K562 (cell line): Measurements from ENCODE around the gene GDF2. TPM values are rescaled to one million over a fixed set of nuclear protein-coding genes. Genes with fewer than 3 reads are reported as not detected.

Experiments used
- ATAC-seq: fragments of 200-7000 bp; cut with Tn5 transposase; 3 replicates; pipeline ENCODE4 v1.9.1; 2020; ENCODE audit warnings: moderate library complexity
- BruUV-seq: library from RNA; stranded (reverse); fragments of 400-500 nt; replicated peaks from 2 replicates; lab custom pipeline; 2021; lab: Mats Ljungman, UMichigan
- CTCF ChIA-PET: fragments of 300-600 bp; formaldehyde crosslinking; extraction: SDS; loops from one replicate; lab custom pipeline; 2021; ENCODE audit warnings: low intra/inter-chr PET ratio; lab: Yijun Ruan, JAX
- POLR2A ChIA-PET: fragments of 300-600, 350-650 bp; sonication (Branson Sonifier 250); formaldehyde crosslinking; extraction: SDS; loops from one replicate; lab custom pipeline; 2021; ENCODE audit warnings: antibody characterized with exemption, inconsistent platforms; lab: Yijun Ruan, JAX
- DNase-seq, 4 experiments: peaks; one replicate each; pipeline versions ENCODE4 v3.0.0 to v3.0.0-alpha.2; 2011 to 2018; ENCODE audit warnings: low spot score in 3 of 4, mixed read lengths in 3 of 4; ENCODE audit errors: extremely low read depth in 1 of 4
- FAIRE-seq: peaks from 2 replicates; lab custom pipeline; 2011; peaks lifted over from hg19 to GRCh38; lab: Jason Lieb, UNC
- H2AFZ ChIP-seq: 2 replicates; pipeline ENCODE4 v1.6.0; 2011; ENCODE audit warnings: low read depth, low read length, control low read depth, inconsistent platforms
- H3K27ac ChIP-seq: fragments of 200-600 bp; 3 replicates; pipeline ENCODE4 v1.8.0; 2011; ENCODE audit warnings: low read depth, mild to moderate bottlenecking, control low read depth, inconsistent platforms, low read length, moderate library complexity, mixed read lengths; ENCODE audit errors: extremely low read depth
- H3K27me3 ChIP-seq, 2 experiments: fragments of 300-600 bp in 1 of 2; 2 replicates in 1 of 2; 3 replicates in 1 of 2; pipeline versions ENCODE4 v1.6.0 to v1.8.0; 2011; ENCODE audit warnings: inconsistent platforms in 2 of 2, low read length in 2 of 2, mild to moderate bottlenecking in 1 of 2, mixed read lengths in 1 of 2, moderate library complexity in 1 of 2; ENCODE audit not compliant: control insufficient read depth in 2 of 2, insufficient read depth in 2 of 2
- H3K36me3 ChIP-seq: fragments of 300-600 bp; 3 replicates; pipeline ENCODE4 v1.8.0; 2011; ENCODE audit warnings: mild to moderate bottlenecking, low read length, inconsistent platforms; ENCODE audit not compliant: control insufficient read depth, insufficient read depth
- H3K4me1 ChIP-seq, 2 experiments: fragments of 200-600 bp in 1 of 2; replicated peaks in 1 of 2; 2 replicates in 1 of 2; 3 replicates in 1 of 2; pipeline versions ENCODE4 v1.5.1 to v1.8.0; 2011; ENCODE audit warnings: inconsistent platforms in 2 of 2, low read length in 2 of 2, mild to moderate bottlenecking in 1 of 2, mixed read lengths in 1 of 2, moderate library complexity in 1 of 2; ENCODE audit not compliant: control insufficient read depth in 2 of 2, insufficient read depth in 2 of 2
- H3K4me2 ChIP-seq: 2 replicates; pipeline ENCODE4 v1.6.1; 2011; ENCODE audit warnings: low read length, control low read depth, inconsistent platforms, mixed read lengths; ENCODE audit not compliant: insufficient read depth
- H3K4me3 ChIP-seq: fragments of 200-600 bp; sonication (generic), shearing (Covaris generic); 2 replicates; pipeline ENCODE4 v1.5.1; 2016; ENCODE audit warnings: control low read depth, inconsistent platforms
- H3K79me2 ChIP-seq: fragments of 200-600 bp; 3 replicates; pipeline ENCODE4 v1.8.0; 2011; ENCODE audit warnings: low read length, inconsistent platforms; ENCODE audit not compliant: control insufficient read depth, insufficient read depth
- H3K9ac ChIP-seq, 2 experiments: 2 replicates each; pipeline versions ENCODE4 v1.6.0 to v1.6.1; 2011; ENCODE audit warnings: low read depth in 2 of 2, low read length in 2 of 2, control low read depth in 1 of 2, inconsistent platforms in 1 of 2, mild to moderate bottlenecking in 1 of 2, mixed read lengths in 1 of 2; ENCODE audit not compliant: insufficient read depth in 1 of 2
- H3K9me1 ChIP-seq: one replicate; pipeline ENCODE4 v1.6.0; 2011; ENCODE audit warnings: inconsistent platforms, mild to moderate bottlenecking, low read length, moderate library complexity; ENCODE audit not compliant: control insufficient read depth, insufficient read depth
- H3K9me3 ChIP-seq: replicated peaks from 2 replicates; pipeline ENCODE4 v1.5.1; 2011; ENCODE audit warnings: low read depth, low read length, inconsistent platforms; ENCODE audit not compliant: control insufficient read depth, insufficient read depth
- H4K20me1 ChIP-seq: replicated peaks from 2 replicates; pipeline ENCODE4 v1.6.1; 2011; ENCODE audit warnings: low read length, inconsistent platforms, mixed read lengths; ENCODE audit not compliant: control insufficient read depth, insufficient read depth
- CHD2 ChIP-seq: IDR thresholded peaks from 2 replicates; pipeline ENCODE4 v1.6.1; 2011; ENCODE audit warnings: low read depth, low read length
- CHD4 ChIP-seq: fragments of 200-600 bp; sonication (generic); IDR thresholded peaks from 3 replicates; pipeline ENCODE4 v1.6.1; 2012; ENCODE audit warnings: low read depth, mild to moderate bottlenecking, mixed read lengths, low read length, inconsistent platforms; ENCODE audit not compliant: insufficient read depth, insufficient replicate concordance, poor library complexity, severe bottlenecking
- GATAD2A ChIP-seq: fragments of 450-650 bp; IDR thresholded peaks from 2 replicates; pipeline ENCODE4 v1.6.1; 2017
- NFATC3 ChIP-seq: fragments of 450-650 bp; IDR thresholded peaks from 2 replicates; pipeline ENCODE4 v1.6.1; 2017; ENCODE audit warnings: mild to moderate bottlenecking
- RNF2 ChIP-seq: sonication (generic); IDR thresholded peaks from 2 replicates; pipeline ENCODE4 v1.6.1; 2016
- ZNF444 ChIP-seq: fragments of 250-450 bp; sonication (Bioruptor Pico); IDR thresholded peaks from 2 replicates; pipeline ENCODE4 v1.4.0; 2020; ENCODE audit warnings: mild to moderate bottlenecking, moderate library complexity
- WGBS: fragments of 100-300 bp; shearing (Covaris generic); methylation state at CpG from one replicate; pipeline ENCODE4 v1.1.6; 2016; ENCODE audit warnings: low coverage, mixed read lengths; ENCODE audit not compliant: insufficient coverage; ENCODE audit errors: missing lambda C conversion rate; 5-methylcytosine and 5-hydroxymethylcytosine counted together
- in situ Hi-C: fragments of 300-500 bp; cut with MboI; formaldehyde crosslinking; loops from 4 replicates; pipeline ENCODE4 v1.15.0; 2018; ENCODE audit warnings: inconsistent platforms, mixed read lengths
- intact Hi-C: fragments of 100-400 bp; cut with micrococcal nuclease; formaldehyde crosslinking; loops from 2 replicates; pipeline ENCODE4 v1.14.2; 2022
- polyA plus RNA-seq, 8 experiments: library from polyadenylated mRNA; depleted of rRNA in 4 of 8; stranded (reverse) in 5 of 8; unstranded in 3 of 8; fragments of >200 nt; fragmentation: Nextera tagmentation in 2 of 8; fragmentation: Illumina TruSeq in 1 of 8; extraction: Ambion mirVana in 2 of 8; extraction: Trizol in 1 of 8; gene quantifications; 2 replicates each; pipeline versions ENCODE4 v1.2.1 to v1.2.3, GENCODE V29; 2011 to 2014; ENCODE audit warnings: inconsistent platforms in 1 of 8, missing spikeins in 1 of 8
- total RNA-seq, 7 experiments: library from RNA; depleted of rRNA in 6 of 7; stranded (reverse); fragments of >200 nt in 6 of 7; fragmentation: Illumina TruSeq in 2 of 7; extraction: Trizol in 2 of 7; gene quantifications; 2 replicates each; pipeline versions ENCODE4 v1.2.1 to v1.2.3, GENCODE V29; 2011 to 2021; ENCODE audit warnings: low replicate concordance in 1 of 7

GDF2 gene
- total and polyA plus RNA-seq, 9 of the 15 experiments (the other 6 are each of a cell fraction or from before 2014, with no cell fraction given): 0.08 to 0.58 (median 0.27) TPM; not detected in 2

- no peak for FAIRE-seq
- ATAC-seq: no peak
- intact Hi-C loops (no loop called here), in situ Hi-C loops (no loop called here)
- no peak overlapping the region for H3K9ac ChIP-seq
- no peak for TF ChIP-seq CHD4
- TF ChIP-seq GATAD2A: no peak
- no peak for TF ChIP-seq ZNF444 (CRISPR knock-in tag)
- no peak for TF ChIP-seq NFATC3
- no peak for TF ChIP-seq RNF2
- no peak for TF ChIP-seq CHD2
- DNase-seq: no peak
- H3K79me2 ChIP-seq: no peaks in the 10 kb centered on the region
- H3K9me1 ChIP-seq: no peaks in the 10 kb centered on the region
- ChIA-PET CTCF (no interaction called here), POLR2A (interaction anchor here (0.6 to 0.7 kb wide), 2 partner anchors 274 to 1914 kb away, joined by 3 read pairs; no protein-coding TSS in a partner anchor)
- no peak overlapping the region for H3K4me3 ChIP-seq
- H3K4me1 ChIP-seq: peaks cover 0 to 26% of the 10 kb centered on the region in 2 experiments; a peak in 1 of 5 replicates
- H2AFZ ChIP-seq: no peak overlapping the region
- H3K27ac ChIP-seq: no peak overlapping the region
- BruUV-seq: no TSS peak
- no peaks in the 10 kb centered on the region for H3K9me3 ChIP-seq
- H3K36me3 ChIP-seq: no peaks in the 10 kb centered on the region
- peaks cover 49 to 84% of the 10 kb centered on the region in 2 experiments; a peak in 4 of 5 replicates for H3K27me3 ChIP-seq
- H4K20me1 ChIP-seq: peaks cover 16% of the 10 kb centered on the region
- 1% methylated on average over 36 of the region's 36 CpGs for WGBS
- H3K4me2 ChIP-seq: no peak overlapping the region
These were observed 26.6 kb downstream of the GDF2 start for GRCh38 chr10:47348661-47349470.
